Motor neuron (in vitro differentiated cells): Measurements from ENCODE around the gene WDR37. TPM values are rescaled to one million over a fixed set of nuclear protein-coding genes. Genes with fewer than 3 reads are reported as not detected.
A peak's percentile ranks its signal among the peaks of the same experiment; 100 is the strongest.
"Not testable (repeated sequence)": the region's sequence is repeated elsewhere in the genome, so short reads cannot be mapped to it uniquely, and the experiment has no call there.

Experiments used
- ATAC-seq, 8 experiments: fragments of 200-7000 bp; cut with Tn5 transposase; replicated peaks in 6 of 8; 2 replicates each; pipeline ENCODE4 v1.8.0; 2021; ENCODE audit warnings: mild to moderate bottlenecking in 8 of 8, moderate library complexity in 8 of 8
- H3K27ac ChIP-seq, 2 donors: fragments of 250-450 bp; sonication (Bioruptor Pico); 2 replicates each; pipeline ENCODE4 v1.9.0; 2021; ENCODE audit warnings: antibody characterized with exemption in 2 of 2, mild to moderate bottlenecking in 2 of 2, moderate library complexity in 1 of 2
- H3K4me1 ChIP-seq, 2 donors: fragments of 250-450 bp; sonication (Bioruptor Pico); replicated peaks in 1 of 2; 2 replicates each; pipeline ENCODE4 v1.6.1; 2021; ENCODE audit warnings: antibody characterized with exemption in 2 of 2, mild to moderate bottlenecking in 2 of 2, moderate library complexity in 1 of 2
- H3K4me3 ChIP-seq, 5 donors: fragments of 250-450 bp; sonication (Bioruptor Pico); 2 replicates each; pipeline ENCODE4 v1.9.0; 2021; ENCODE audit warnings: antibody characterized with exemption in 5 of 5, mild to moderate bottlenecking in 5 of 5, moderate library complexity in 4 of 5
- WGBS, 10 experiments: fragments of 450-650 bp; shearing (Covaris generic); methylation state at CpG; one replicate each; pipeline ENCODE4 v1.0.0; 2022; 5-methylcytosine and 5-hydroxymethylcytosine counted together
- in situ Hi-C, 9 experiments: fragments of 400-800 bp; cut with MboI; loops; one replicate each; pipeline ENCODE4 v1.15.0; 2021; ENCODE audit warnings: low sequenced_read_pairs in 9 of 9, low pct_unique_long_range_greater_than_20kb in 2 of 9; ENCODE audit not compliant: unreplicated experiment in 9 of 9
- total RNA-seq, 8 experiments: library from RNA; unstranded; fragments of 300-600 nt; gene quantifications; 2 replicates each; pipeline versions ENCODE4 v1.2.3 to v1.2.4, GENCODE V29; 2022

The WDR37 gene
- total RNA-seq, 8 experiments from 2014 or later = 8.4 to 20.3 (median 16.1) TPM

GRCh38 chr10:1063232-1063865 lies 7.2 kb downstream of the WDR37 start:
- in situ Hi-C loops = no loop called here
- no peak overlapping the region for H3K4me3 ChIP-seq
- peak in 4 of 8 experiments; percentile 20 to 51 (median 46) for ATAC-seq
- WGBS, 10 experiments = 60 to 100% (median 89%) methylated on average over 1 to 6 of the region's 7 CpGs; no CpG with 5 or more reads in 2 of the 10 experiments
- peaks cover 3 to 15% of the 10 kb centered on the region in 2 donors for H3K4me1 ChIP-seq
- H3K27ac ChIP-seq = no peak overlapping the region

GRCh38 chr10:1064964-1065247 lies 8.7 kb downstream of the WDR37 start:
- Histone ChIP-seq H3K4me3 (no peak overlapping the region), H3K27ac (peak overlapping the region in 1 of 2 donors; percentile 52), H3K4me1 (peaks cover 3 to 15% of the 10 kb centered on the region in 2 donors)
- in situ Hi-C loops = no loop called here
- no peak for ATAC-seq
- WGBS, 10 experiments = 94 to 100% (median 98%) methylated on average over 2 to 4 of the region's 4 CpGs; no CpG with 5 or more reads in 1 of the 10 experiments

GRCh38 chr10:1066734-1067133 lies 10.5 kb downstream of the WDR37 start:
- H3K4me3 ChIP-seq, ATAC-seq, H3K27ac ChIP-seq, in situ Hi-C loops: not testable (repeated sequence)
- peaks cover 3 to 15% of the 10 kb centered on the region in 2 donors for H3K4me1 ChIP-seq
- WGBS, 10 experiments = 75 to 100% (median 94%) methylated on average over 1 to 8 of the region's 8 CpGs; no CpG with 5 or more reads in 1 of the 10 experiments

- in situ Hi-C loops = no loop called here
- WGBS, 10 experiments = 50 to 100% (median 87%) methylated on average over 1 to 10 of the region's 10 CpGs
- Histone ChIP-seq H3K4me3 (no peak overlapping the region), H3K4me1 (peaks cover 3 to 13% of the 10 kb centered on the region in 2 donors), H3K27ac (no peak overlapping the region)
- ATAC-seq = no peak
These were observed 12.5 kb downstream of the WDR37 start for GRCh38 chr10:1068380-1069361.

GRCh38 chr10:1070919-1071318 lies 14.7 kb downstream of the WDR37 start:
- no peak overlapping the region for H3K4me3 ChIP-seq
- no peaks in the 10 kb centered on the region for H3K4me1 ChIP-seq
- in situ Hi-C loops = no loop called here
- 38 to 94% (median 72%) methylated on average over 1 to 7 of the region's 7 CpGs; no CpG with 5 or more reads in 1 of the 10 experiments for WGBS, 10 experiments
- H3K27ac ChIP-seq = no peak overlapping the region
- ATAC-seq = peak in 3 of 8 experiments; percentile 54 to 92 (median 79)

GRCh38 chr10:1074052-1074747 lies 18.0 kb downstream of the WDR37 start:
- Histone ChIP-seq H3K27ac (no peak overlapping the region), H3K4me3 (no peak overlapping the region), H3K4me1 (no peaks in the 10 kb centered on the region)
- peak in 1 of 8 experiments; percentile 70 for ATAC-seq
- in situ Hi-C loops = no loop called here
- 50 to 100% (median 91%) methylated on average over 2 to 7 of the region's 24 CpGs; no CpG with 5 or more reads in 2 of the 10 experiments for WGBS, 10 experiments

GRCh38 chr10:1074748-1075308 lies 18.6 kb downstream of the WDR37 start:
- ATAC-seq = no peak

GRCh38 chr10:1078668-1079067 lies 22.5 kb downstream of the WDR37 start:
- ATAC-seq = no peak
- no peaks in the 10 kb centered on the region for H3K4me1 ChIP-seq
- H3K27ac ChIP-seq = no peak overlapping the region
- in situ Hi-C loops = no loop called here
- H3K4me3 ChIP-seq = no peak overlapping the region

More at GRCh38 chr10:1074748-1075308, 18.6 kb downstream of the WDR37 start:
- H3K27ac ChIP-seq = no peak overlapping the region
- in situ Hi-C loops = no loop called here
- no peak overlapping the region for H3K4me3 ChIP-seq
- no peaks in the 10 kb centered on the region for H3K4me1 ChIP-seq
- 29 to 95% (median 84%) methylated on average over 2 to 18 of the region's 18 CpGs; no CpG with 5 or more reads in 2 of the 10 experiments for WGBS, 10 experiments

- no peak overlapping the region for H3K4me3 ChIP-seq
- no peak overlapping the region for H3K27ac ChIP-seq
- 60 to 100% (median 96%) methylated on average over 1 to 15 of the region's 17 CpGs for WGBS, 10 experiments
- ATAC-seq = no peak
- in situ Hi-C loops = no loop called here
- no peaks in the 10 kb centered on the region for H3K4me1 ChIP-seq
These were observed 27.4 kb downstream of the WDR37 start for GRCh38 chr10:1083581-1083980.

GRCh38 chr10:1084011-1084950 lies 28.1 kb downstream of the WDR37 start:
- 82 to 98% (median 93%) methylated on average over 3 to 23 of the region's 28 CpGs; no CpG with 5 or more reads in 2 of the 10 experiments for WGBS, 10 experiments
- in situ Hi-C loops = no loop called here

GRCh38 chr10:1085258-1085657 lies 29.1 kb downstream of the WDR37 start:
- H3K27ac ChIP-seq = no peak overlapping the region
- ATAC-seq = no peak

More at GRCh38 chr10:1084011-1084950, 28.1 kb downstream of the WDR37 start:
- H3K4me1 ChIP-seq = no peaks in the 10 kb centered on the region
- H3K4me3 ChIP-seq = no peak overlapping the region
- no peak for ATAC-seq
- no peak overlapping the region for H3K27ac ChIP-seq

GRCh38 chr10:1086787-1087186 lies 30.6 kb downstream of the WDR37 start:
- WGBS, 10 experiments = 67 to 100% (median 96%) methylated on average over 3 to 10 of the region's 13 CpGs; no CpG with 5 or more reads in 1 of the 10 experiments
- no peak overlapping the region for H3K4me3 ChIP-seq
- H3K4me1 ChIP-seq = no peaks in the 10 kb centered on the region
- in situ Hi-C loops = no loop called here
- no peak for ATAC-seq
- no peak overlapping the region for H3K27ac ChIP-seq

More at GRCh38 chr10:1085258-1085657, 29.1 kb downstream of the WDR37 start:
- Histone ChIP-seq H3K4me1 (no peaks in the 10 kb centered on the region), H3K4me3 (no peak overlapping the region)
- 79 to 100% (median 98%) methylated on average over 1 to 4 of the region's 4 CpGs for WGBS, 10 experiments
- in situ Hi-C loops = no loop called here
